Smooth muscle cell (in vitro differentiated cells): Measurements from ENCODE around the gene MVB12B. TPM values are rescaled to one million over a fixed set of nuclear protein-coding genes. Genes with fewer than 3 reads are reported as not detected.

Experiments used
- DNase-seq: peaks from one replicate; lab custom pipeline; 2025; ENCODE audit not compliant: unreplicated experiment; lab: John Stamatoyannopoulos, UW
- H2AFZ ChIP-seq: fragments of 200-600 bp; sonication (generic); 2 replicates; pipeline ENCODE4 v1.6.0; 2016; ENCODE audit warnings: antibody characterized with exemption, low read depth, mild to moderate bottlenecking
- H3F3A ChIP-seq: fragments of 200-600 bp; sonication (generic); 2 replicates; pipeline ENCODE4 v1.6.0; 2017; ENCODE audit warnings: antibody characterized with exemption, low read depth
- H3K27ac ChIP-seq: fragments of 200-600 bp; sonication (generic); 2 replicates; pipeline ENCODE4 v1.5.1; 2016; ENCODE audit warnings: low read depth, mild to moderate bottlenecking
- H3K27me3 ChIP-seq: fragments of 200-600 bp; sonication (generic); 2 replicates; pipeline ENCODE4 v1.6.1; 2016; ENCODE audit warnings: low read depth, mild to moderate bottlenecking
- H3K36me3 ChIP-seq: fragments of 200-600 bp; sonication (generic); 2 replicates; pipeline ENCODE4 v1.5.1; 2016; ENCODE audit warnings: low read depth
- H3K4me1 ChIP-seq: fragments of 200-600 bp; sonication (generic); 2 replicates; pipeline ENCODE4 v1.5.1; 2016; ENCODE audit warnings: low read depth
- H3K4me2 ChIP-seq: fragments of 200-600 bp; sonication (generic); 2 replicates; pipeline ENCODE4 v1.6.0; 2016; ENCODE audit warnings: mild to moderate bottlenecking
- H3K4me3 ChIP-seq: fragments of 200-600 bp; sonication (generic); 2 replicates; pipeline ENCODE4 v1.5.1; 2016; ENCODE audit warnings: mild to moderate bottlenecking
- H3K79me2 ChIP-seq: fragments of 200-600 bp; sonication (generic); 2 replicates; pipeline ENCODE4 v1.6.0; 2016; ENCODE audit warnings: low read depth, mild to moderate bottlenecking
- H3K9ac ChIP-seq: fragments of 200-600 bp; sonication (generic); 2 replicates; pipeline ENCODE4 v1.6.0; 2016; ENCODE audit warnings: low read depth
- H3K9me3 ChIP-seq: fragments of 200-600 bp; sonication (generic); replicated peaks from 2 replicates; pipeline ENCODE4 v1.5.1; 2016; ENCODE audit warnings: low read depth
- H4K20me1 ChIP-seq: fragments of 200-600 bp; sonication (generic); 2 replicates; pipeline ENCODE4 v1.6.0; 2016; ENCODE audit warnings: low read depth
- WGBS: methylation state at CpG from one replicate; pipeline ENCODE4 v1.1.7; 2016; ENCODE audit warnings: low lambda C conversion rate; 5-methylcytosine and 5-hydroxymethylcytosine counted together
- polyA plus RNA-seq: library from polyadenylated mRNA; unstranded; fragments of >200 nt; fragmentation: Nextera tagmentation; extraction: Ambion mirVana; gene quantifications from 2 replicates; pipeline ENCODE4 v1.2.1, GENCODE V29; 2016
- total RNA-seq: library from RNA; depleted of rRNA; stranded (reverse); fragments of >200 nt; gene quantifications from 2 replicates; pipeline ENCODE4 v1.2.3, GENCODE V29; 2014
- TF ChIP-seq, protein P1 (sequence below): fragments of 200-600 bp; sonication (generic); IDR thresholded peaks from 2 replicates; pipeline ENCODE4 v1.5.1; 2017; ENCODE audit warnings: borderline replicate concordance, mild to moderate bottlenecking, antibody characterized with exemption; ENCODE audit not compliant: insufficient read depth, poor library complexity, severe bottlenecking

Gene MVB12B
- total and polyA plus RNA-seq, 2 experiments from 2014 or later, result 4.3 to 5.4 TPM

- Histone ChIP-seq H3K27me3 (no peaks in the 10 kb centered on the region), H3K27ac (no peak overlapping the region), H3K9me3 (no peaks in the 10 kb centered on the region), H2AFZ (no peak overlapping the region), H3K4me1 (no peaks in the 10 kb centered on the region), H3K4me2 (no peak overlapping the region), H3K79me2 (no peaks in the 10 kb centered on the region), H4K20me1 (no peaks in the 10 kb centered on the region), H3K9ac (no peak overlapping the region), H3K36me3 (no peaks in the 10 kb centered on the region), H3F3A (no peaks in the 10 kb centered on the region), H3K4me3 (no peak overlapping the region)
- WGBS, result 90% methylated on average over 6 of the region's 6 CpGs
- DNase-seq, result no peak
- TF ChIP-seq, protein P1, sequence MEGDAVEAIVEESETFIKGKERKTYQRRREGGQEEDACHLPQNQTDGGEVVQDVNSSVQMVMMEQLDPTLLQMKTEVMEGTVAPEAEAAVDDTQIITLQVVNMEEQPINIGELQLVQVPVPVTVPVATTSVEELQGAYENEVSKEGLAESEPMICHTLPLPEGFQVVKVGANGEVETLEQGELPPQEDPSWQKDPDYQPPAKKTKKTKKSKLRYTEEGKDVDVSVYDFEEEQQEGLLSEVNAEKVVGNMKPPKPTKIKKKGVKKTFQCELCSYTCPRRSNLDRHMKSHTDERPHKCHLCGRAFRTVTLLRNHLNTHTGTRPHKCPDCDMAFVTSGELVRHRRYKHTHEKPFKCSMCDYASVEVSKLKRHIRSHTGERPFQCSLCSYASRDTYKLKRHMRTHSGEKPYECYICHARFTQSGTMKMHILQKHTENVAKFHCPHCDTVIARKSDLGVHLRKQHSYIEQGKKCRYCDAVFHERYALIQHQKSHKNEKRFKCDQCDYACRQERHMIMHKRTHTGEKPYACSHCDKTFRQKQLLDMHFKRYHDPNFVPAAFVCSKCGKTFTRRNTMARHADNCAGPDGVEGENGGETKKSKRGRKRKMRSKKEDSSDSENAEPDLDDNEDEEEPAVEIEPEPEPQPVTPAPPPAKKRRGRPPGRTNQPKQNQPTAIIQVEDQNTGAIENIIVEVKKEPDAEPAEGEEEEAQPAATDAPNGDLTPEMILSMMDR, result no peak
Measured at GRCh38 chr9:126401107-126401506, 74.5 kb downstream of the MVB12B start.

- WGBS, result 97% methylated on average over 12 of the region's 12 CpGs
- no peaks in the 10 kb centered on the region for H3K27me3 ChIP-seq
- TF ChIP-seq, protein P1, result no peak
- H2AFZ ChIP-seq, result no peak overlapping the region
- H3K4me3 ChIP-seq, result no peak overlapping the region
- H3K27ac ChIP-seq, result no peak overlapping the region
- no peak overlapping the region for H3K4me2 ChIP-seq
- no peaks in the 10 kb centered on the region for H4K20me1 ChIP-seq
- no peaks in the 10 kb centered on the region for H3K4me1 ChIP-seq
- no peaks in the 10 kb centered on the region for H3K9me3 ChIP-seq
- H3F3A ChIP-seq, result no peaks in the 10 kb centered on the region
- no peaks in the 10 kb centered on the region for H3K79me2 ChIP-seq
- no peak for DNase-seq
- H3K9ac ChIP-seq, result no peak overlapping the region
- no peaks in the 10 kb centered on the region for H3K36me3 ChIP-seq
Measured at GRCh38 chr9:126401581-126401980, 75.0 kb downstream of the MVB12B start.

- Histone ChIP-seq H3K36me3 (no peaks in the 10 kb centered on the region), H2AFZ (no peak overlapping the region), H3K79me2 (no peaks in the 10 kb centered on the region), H3K4me2 (no peak overlapping the region), H4K20me1 (no peaks in the 10 kb centered on the region), H3K4me3 (no peak overlapping the region), H3K9me3 (no peaks in the 10 kb centered on the region), H3F3A (no peaks in the 10 kb centered on the region), H3K9ac (no peak overlapping the region), H3K4me1 (no peaks in the 10 kb centered on the region), H3K27me3 (no peaks in the 10 kb centered on the region), H3K27ac (no peak overlapping the region)
- no peak for DNase-seq
- 94% methylated on average over 5 of the region's 5 CpGs for WGBS
- TF ChIP-seq, protein P1, result no peak
Measured at GRCh38 chr9:126403397-126403796, 76.8 kb downstream of the MVB12B start.

- no peak for DNase-seq
- 74% methylated on average over 14 of the region's 14 CpGs for WGBS
- Histone ChIP-seq H3K79me2 (no peaks in the 10 kb centered on the region), H3K9me3 (no peaks in the 10 kb centered on the region), H3K9ac (no peak overlapping the region), H3K4me1 (no peaks in the 10 kb centered on the region), H4K20me1 (no peaks in the 10 kb centered on the region), H2AFZ (no peak overlapping the region), H3K4me3 (no peak overlapping the region), H3K27ac (no peak overlapping the region), H3K27me3 (no peaks in the 10 kb centered on the region), H3K4me2 (no peak overlapping the region), H3F3A (no peaks in the 10 kb centered on the region), H3K36me3 (no peaks in the 10 kb centered on the region)
- TF ChIP-seq, protein P1, result no peak
Measured at GRCh38 chr9:126404459-126404858, 77.8 kb downstream of the MVB12B start.
